Frontal cortex (tissue), 4 donors: ENCODE measurements around the gene TBX4. TPM values are rescaled to one million over a fixed set of nuclear protein-coding genes. Genes with fewer than 3 reads are reported as not detected.
"Not testable (repeated sequence)": the region's sequence is repeated elsewhere in the genome, so short reads cannot be mapped to it uniquely, and the experiment has no call there.

Experiments used
- DNase-seq, 2 donors: peaks; one replicate each; pipeline ENCODE4 v3.0.0; 2012; ENCODE audit warnings: low spot score in 2 of 2
- FAIRE-seq: peaks from 2 replicates; lab custom pipeline; 2012; peaks lifted over from hg19 to GRCh38; lab: Jason Lieb, UNC
- total RNA-seq: library from RNA; depleted of rRNA; stranded (reverse); fragments of >200 nt; gene quantifications from one replicate; pipeline ENCODE4 v1.2.3, GENCODE V29; 2014
- donor health status: control.
- donor health status: control.
- donor health status: control.

Gene TBX4
- total RNA-seq, 1 donor from 2014 or later, result not detected

GRCh38 chr17:61425682-61426481 is 26.3 kb upstream of the TBX4 start:
- FAIRE-seq (no peak), DNase-seq (no peak)

DNA sequence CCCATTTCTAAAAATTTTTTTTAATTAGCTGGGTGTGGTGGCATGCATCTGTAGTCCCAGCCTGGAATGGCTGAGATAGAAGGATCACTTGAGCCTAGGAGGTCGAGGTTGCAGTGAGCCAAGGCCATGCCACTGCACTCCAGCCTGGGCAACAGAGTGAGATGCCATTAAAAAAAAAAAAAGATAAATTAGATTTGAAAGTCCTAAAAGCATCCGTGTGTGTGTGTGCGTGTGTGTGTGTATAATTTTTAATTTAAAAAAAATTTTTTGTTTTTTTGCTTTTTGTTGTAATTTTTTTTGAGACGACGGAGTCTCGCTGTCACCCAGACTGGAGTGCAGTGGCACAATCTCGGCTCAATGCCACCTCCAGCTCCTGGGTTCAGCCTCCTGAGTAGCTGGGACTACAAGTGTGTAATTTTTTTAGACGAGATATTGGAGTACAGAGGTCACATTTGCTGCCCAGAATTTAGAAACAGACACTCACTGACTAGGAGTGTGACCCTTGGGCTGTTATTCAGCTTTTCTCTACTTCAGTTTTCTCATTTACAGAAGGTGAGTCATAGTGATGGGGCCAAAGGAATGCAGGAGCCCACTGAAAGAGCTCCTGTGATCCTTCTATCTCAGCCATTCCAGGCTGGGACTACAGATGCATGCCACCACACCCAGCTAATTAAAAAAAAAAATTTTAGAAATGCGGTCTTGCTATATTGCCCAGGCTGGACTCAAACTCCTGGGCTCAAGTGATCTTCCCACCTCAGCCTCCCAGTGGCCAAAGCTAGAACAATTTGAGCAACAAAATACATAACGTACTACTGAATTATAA is 25.5 kb upstream of the TBX4 start:
- FAIRE-seq (no peak), DNase-seq (no peak)

- no peak for DNase-seq
- FAIRE-seq, result no peak
These were observed 24.7 kb upstream of the TBX4 start for GRCh38 chr17:61427567-61427966.

DNA sequence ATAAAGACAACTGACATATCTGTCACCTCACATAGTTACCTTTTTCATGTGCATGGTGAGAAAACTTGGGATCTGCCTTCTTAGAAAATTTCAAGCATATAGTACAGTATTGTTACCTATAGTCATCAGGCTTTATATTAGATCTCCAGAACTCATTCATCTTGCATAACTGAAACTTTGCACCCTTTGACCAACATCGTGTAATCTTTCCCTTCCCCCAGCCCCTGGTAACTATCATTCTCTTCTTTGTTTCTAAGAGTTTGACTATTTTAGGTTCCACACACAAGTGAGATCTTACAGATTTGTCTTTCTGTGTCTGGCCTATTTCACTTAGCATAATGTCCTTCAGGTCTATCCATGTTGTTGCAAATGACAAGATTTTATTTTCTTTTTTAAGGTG is 22.9 kb upstream of the TBX4 start:
- FAIRE-seq (no peak), DNase-seq (no peak)

DNA sequence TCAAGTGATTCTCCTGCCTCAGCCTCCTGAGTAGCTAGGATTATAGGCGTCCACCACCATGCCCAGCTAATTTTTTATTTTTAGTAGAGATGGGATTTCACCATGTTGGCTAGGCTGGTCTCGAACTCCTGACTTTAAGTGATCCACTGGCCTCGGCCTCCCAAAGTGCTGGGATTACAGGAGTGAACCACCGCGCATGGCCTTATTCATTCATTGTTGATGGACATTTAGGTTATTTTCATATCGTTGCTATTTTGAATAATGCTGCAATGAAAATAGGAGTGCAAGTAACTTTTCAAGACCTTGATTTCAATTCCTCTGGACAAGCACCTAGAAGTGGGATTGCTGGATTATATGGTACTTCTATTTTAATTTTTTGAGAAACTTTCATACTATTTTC is 22.4 kb upstream of the TBX4 start:
- not testable (repeated sequence) for DNase-seq, FAIRE-seq

- no peak for FAIRE-seq
These were observed 20.5 kb upstream of the TBX4 start for GRCh38 chr17:61431594-61432311.

DNA sequence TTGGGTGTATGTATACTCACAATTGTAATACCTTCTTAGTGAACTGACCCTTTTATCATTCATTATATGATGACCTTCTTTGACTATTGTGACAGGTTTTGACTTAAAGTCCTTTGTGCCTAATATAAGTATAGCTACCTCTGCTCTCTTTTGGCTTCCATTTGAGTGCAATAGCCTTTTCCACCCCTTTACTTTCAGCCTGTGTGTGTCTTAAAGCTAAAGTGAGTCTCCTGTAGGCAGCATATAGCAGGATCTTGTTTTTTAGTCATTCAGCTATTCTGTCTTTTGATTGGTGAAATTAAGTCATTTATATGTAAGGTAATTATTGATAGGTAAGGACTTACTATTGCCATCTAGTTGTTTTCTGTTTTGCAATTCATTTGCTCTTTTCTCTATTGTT is 15.9 kb upstream of the TBX4 start:
- no peak for FAIRE-seq

More at GRCh38 chr17:61431594-61432311, 20.5 kb upstream of the TBX4 start:
- no peak for DNase-seq

DNA sequence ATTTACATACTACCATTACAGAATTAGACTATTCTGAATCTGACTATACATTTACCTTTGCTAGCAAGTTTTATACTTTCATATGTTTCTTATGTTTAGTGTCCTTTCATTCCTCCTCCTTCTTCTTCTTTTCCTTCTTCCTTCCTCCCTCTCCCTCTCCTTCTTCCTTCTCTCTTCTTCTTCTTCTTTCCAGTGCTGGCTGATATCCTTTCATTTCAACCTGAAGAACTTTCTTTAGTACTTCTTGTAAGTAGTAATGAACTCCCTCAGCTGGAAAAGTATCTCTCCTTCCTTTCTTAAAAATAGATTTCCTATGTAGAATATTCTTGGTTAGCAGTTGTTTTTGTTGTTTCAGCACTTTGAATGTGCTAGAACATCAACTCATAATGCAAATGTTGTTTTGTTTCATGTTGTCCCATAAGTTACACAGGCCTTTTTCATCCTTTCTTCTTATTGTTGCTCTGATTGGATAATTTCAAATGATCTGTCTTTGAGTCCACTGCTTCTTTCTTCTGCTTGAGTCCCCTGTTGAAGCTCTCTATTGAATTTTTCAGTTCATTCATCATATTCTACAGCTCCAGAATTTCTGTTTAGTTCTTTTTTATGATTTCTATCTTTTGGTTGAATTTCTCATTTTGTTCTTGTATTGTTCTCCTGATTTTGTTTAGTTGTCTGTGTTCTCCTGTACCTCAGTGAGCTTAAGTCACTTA is 15.1 kb upstream of the TBX4 start:
- no peak for FAIRE-seq
- DNase-seq, result no peak

More for the DNA sequence above, 15.9 kb upstream of the TBX4 start:
- DNase-seq, result no peak

- FAIRE-seq (no peak), DNase-seq (no peak)
These were observed 11.5 kb upstream of the TBX4 start for GRCh38 chr17:61440697-61441096.

DNA sequence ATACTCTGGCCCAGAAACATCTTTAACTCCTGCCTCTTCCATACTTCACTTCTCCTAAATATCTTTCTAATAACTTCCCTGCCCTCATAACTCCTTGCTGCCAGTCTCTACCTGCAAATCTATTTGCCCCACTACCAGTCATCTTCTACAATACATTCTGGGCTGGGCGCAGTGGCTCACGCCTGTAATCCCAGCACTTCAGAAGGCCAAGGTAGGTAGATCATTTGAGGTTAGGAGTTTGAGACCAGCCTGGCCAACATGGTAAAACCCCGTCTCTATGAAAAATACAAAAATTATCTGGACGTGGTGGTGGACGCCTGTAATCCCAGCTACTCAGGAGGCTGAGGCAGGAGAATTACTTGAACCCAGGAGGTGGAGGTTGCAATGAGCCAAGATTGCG is 10.7 kb upstream of the TBX4 start:
- not testable (repeated sequence) for FAIRE-seq, DNase-seq

- DNase-seq (no peak), FAIRE-seq (no peak)
These were observed 10.0 kb upstream of the TBX4 start for GRCh38 chr17:61442136-61442775.

- FAIRE-seq, result no peak
These were observed 9.2 kb upstream of the TBX4 start for GRCh38 chr17:61442878-61443474.

GRCh38 chr17:61443475-61443882 is 8.7 kb upstream of the TBX4 start:
- DNase-seq (no peak), FAIRE-seq (no peak)

More at GRCh38 chr17:61442878-61443474, 9.2 kb upstream of the TBX4 start:
- DNase-seq, result no peak

- FAIRE-seq, result no peak
- DNase-seq, result no peak
These were observed 8.1 kb upstream of the TBX4 start for GRCh38 chr17:61444075-61444474.

DNA sequence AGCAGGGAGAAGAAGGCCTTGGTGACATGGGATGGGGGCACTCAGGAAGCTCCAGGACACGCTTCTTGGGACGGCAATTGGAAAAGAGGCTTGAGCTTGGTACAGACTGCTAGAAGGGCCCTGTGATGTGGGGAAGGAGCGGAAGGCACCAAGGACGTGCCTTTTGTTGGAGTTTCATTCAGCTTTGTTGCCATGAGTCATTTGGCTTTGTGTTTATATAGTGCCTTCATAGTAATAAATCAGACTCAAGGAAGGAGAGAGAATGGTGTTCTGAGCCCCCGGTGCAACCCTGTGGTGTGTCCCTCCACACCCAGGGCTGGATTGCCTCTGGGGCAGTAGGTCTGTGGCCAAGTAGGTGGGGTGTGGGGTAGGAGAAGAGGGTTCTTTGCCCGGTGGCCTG is 7.4 kb upstream of the TBX4 start:
- no peak for DNase-seq
- FAIRE-seq, result no peak

DNA sequence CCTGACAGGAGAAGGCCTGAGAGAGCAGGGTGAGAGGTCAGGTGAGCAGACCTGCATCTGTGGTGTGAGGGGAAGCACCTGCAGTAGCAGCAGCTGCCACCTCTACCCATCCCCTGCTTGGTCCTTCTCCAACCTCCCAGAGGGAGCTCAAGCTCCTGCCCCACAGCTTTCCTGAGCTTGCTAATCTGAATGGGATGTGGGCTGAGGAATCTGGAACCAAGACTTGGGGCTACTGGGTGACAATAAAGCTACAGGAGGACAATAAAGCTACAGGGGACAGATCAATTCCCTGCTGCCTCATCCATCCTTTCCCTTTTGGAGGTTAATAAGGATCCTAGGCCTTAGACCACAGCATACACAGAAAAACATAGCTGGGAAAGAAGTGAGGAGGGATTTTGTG is 4.9 kb upstream of the TBX4 start:
- DNase-seq (no peak), FAIRE-seq (no peak)

DNA sequence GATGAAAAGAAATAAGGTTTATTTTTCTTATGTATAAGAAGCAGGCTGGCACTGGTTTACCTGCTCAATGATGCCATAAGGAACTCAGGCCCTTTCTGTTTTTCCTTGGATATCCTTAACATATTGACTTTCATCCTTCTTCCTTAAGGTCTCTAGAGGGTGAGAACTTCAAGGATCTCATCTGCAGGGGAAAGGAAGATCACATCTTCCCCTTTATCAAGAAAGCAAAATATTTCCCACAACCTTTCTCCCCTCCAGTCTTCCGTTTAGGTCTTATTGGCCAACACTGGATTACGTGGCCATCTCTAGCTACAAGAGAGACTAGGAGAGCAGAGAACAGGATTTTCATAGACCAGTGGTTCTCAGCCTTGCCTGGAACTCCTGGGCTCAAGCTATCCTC is 4.2 kb upstream of the TBX4 start:
- DNase-seq (no peak), FAIRE-seq (no peak)

- FAIRE-seq, result not testable (repeated sequence)
- DNase-seq, result peak in 1 of 2 donors; percentile 3
These were observed 3.1 kb upstream of the TBX4 start for GRCh38 chr17:61449140-61449539.
